A549 (cell line): Measurements from ENCODE around the gene VENTX.

Source experiments
- BHLHE40 ChIP-seq: IDR thresholded peaks from 2 replicates; pipeline ENCODE4 v1.6.1; 2012; ENCODE audit warnings: low read depth, low read length, inconsistent platforms
- CTCF ChIP-seq: fragments of >200 bp; sonication (Bioruptor Twin); formaldehyde crosslinking; IDR thresholded peaks from 3 replicates; pipeline ENCODE4 v1.5.1; 2016
- E2F6 ChIP-seq: IDR thresholded peaks from 2 replicates; pipeline ENCODE4 v1.6.1; 2012; ENCODE audit warnings: low read depth, borderline replicate concordance
- EHF ChIP-seq: fragments of 250-450 bp; sonication (Bioruptor Pico); IDR thresholded peaks from 2 replicates; pipeline ENCODE4 v1.5.0; 2020; ENCODE audit warnings: mild to moderate bottlenecking
- MYC ChIP-seq: IDR thresholded peaks from 2 replicates; pipeline ENCODE4 v1.6.1; 2012; ENCODE audit warnings: mild to moderate bottlenecking, inconsistent platforms, low read length, improper control_type of control experiment, borderline replicate concordance
- RARB ChIP-seq: fragments of 250-450 bp; sonication (Bioruptor Pico); IDR thresholded peaks from 2 replicates; pipeline ENCODE4 v1.8.0; 2021; ENCODE audit warnings: mild to moderate bottlenecking, moderate library complexity
- SMC3 ChIP-seq: fragments of >200 bp; sonication (Bioruptor Twin); formaldehyde crosslinking; IDR thresholded peaks from 3 replicates; pipeline ENCODE4 v1.6.1; 2018; ENCODE audit warnings: inconsistent platforms
- ZC3H11A ChIP-seq: fragments of 450-650 bp; IDR thresholded peaks from 2 replicates; pipeline ENCODE4 v1.6.1; 2014; ENCODE audit warnings: antibody characterized with exemption, mild to moderate bottlenecking
- TF ChIP-seq, protein P1 (sequence below): IDR thresholded peaks from 2 replicates; pipeline ENCODE4 v1.6.1; 2012
- TF ChIP-seq, protein P2 (sequence below): IDR thresholded peaks from 2 replicates; pipeline ENCODE4 v1.6.1; 2012

DNA sequence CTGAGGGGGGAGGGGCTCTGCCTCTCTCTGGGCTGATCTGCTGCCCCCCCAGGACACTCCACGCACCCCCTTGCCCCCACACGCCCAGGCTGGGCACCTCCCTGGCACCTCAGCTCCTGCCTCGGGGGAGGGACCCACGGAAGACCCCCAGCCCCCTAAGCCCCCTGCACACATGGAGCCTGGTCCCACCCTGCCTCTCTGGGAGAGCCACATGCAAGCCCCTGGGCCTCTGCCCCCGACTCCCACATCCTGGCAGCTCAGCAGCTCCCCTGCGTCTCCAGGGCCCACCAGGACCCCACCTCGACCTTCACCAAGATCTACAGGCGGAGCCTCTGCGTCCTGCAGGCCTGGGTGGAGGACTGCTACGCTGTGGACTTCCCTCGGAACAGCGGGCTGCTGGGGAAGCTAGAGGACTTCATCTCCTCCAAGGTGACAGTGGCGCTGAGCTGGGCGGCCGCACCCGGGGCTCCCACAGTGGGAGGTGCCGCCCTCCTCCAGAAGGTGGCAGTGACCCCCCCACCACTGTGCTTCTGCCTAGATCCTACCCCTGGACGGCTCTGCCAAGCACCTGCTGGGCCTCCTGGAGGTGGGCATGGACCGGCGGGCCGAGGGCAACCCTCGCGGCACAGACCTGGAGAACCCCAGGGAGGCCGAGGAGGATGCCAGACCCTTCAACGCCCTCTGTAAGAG, 26.4 kb upstream of the VENTX start:
- TF ChIP-seq E2F6 (no peak), RARB (CRISPR knock-in tag) (no peak), CTCF (no peak), ZC3H11A (no peak), MYC (no peak), SMC3 (no peak), EHF (CRISPR knock-in tag) (no peak), BHLHE40 (no peak)
- TF ChIP-seq, protein P1, sequence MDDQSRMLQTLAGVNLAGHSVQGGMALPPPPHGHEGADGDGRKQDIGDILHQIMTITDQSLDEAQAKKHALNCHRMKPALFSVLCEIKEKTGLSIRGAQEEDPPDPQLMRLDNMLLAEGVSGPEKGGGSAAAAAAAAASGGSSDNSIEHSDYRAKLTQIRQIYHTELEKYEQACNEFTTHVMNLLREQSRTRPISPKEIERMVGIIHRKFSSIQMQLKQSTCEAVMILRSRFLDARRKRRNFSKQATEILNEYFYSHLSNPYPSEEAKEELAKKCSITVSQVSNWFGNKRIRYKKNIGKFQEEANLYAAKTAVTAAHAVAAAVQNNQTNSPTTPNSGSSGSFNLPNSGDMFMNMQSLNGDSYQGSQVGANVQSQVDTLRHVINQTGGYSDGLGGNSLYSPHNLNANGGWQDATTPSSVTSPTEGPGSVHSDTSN, result no peak
- TF ChIP-seq, protein P2, sequence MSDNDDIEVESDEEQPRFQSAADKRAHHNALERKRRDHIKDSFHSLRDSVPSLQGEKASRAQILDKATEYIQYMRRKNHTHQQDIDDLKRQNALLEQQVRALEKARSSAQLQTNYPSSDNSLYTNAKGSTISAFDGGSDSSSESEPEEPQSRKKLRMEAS, result no peak
